GM12878 (cell line): ENCODE data around the gene CCDC184. TPM values are rescaled to one million over a fixed set of nuclear protein-coding genes. Genes with fewer than 3 reads are reported as not detected.

Source experiments
- ATAC-seq: fragments of 200-7000 bp; cut with Tn5 transposase; 3 replicates; pipeline ENCODE4 v1.9.1; 2020; ENCODE audit warnings: mild to moderate bottlenecking, moderate library complexity
- BruUV-seq: library from RNA; stranded (reverse); fragments of 400-500 nt; replicated peaks from 2 replicates; lab custom pipeline; 2021; lab: Mats Ljungman, UMichigan
- CTCF ChIA-PET: fragments of 300-600 bp; sonication (Branson Sonifier 250); formaldehyde crosslinking; extraction: SDS; loops from one replicate; lab custom pipeline; 2021; ENCODE audit warnings: inconsistent platforms; lab: Yijun Ruan, JAX
- POLR2A ChIA-PET: fragments of 350-600 bp; formaldehyde crosslinking; extraction: SDS; loops from one replicate; lab custom pipeline; 2021; ENCODE audit warnings: inconsistent platforms; lab: Charles Lee
- RAD21 ChIA-PET: fragments of 300-600 bp; sonication (Branson Sonifier 250); formaldehyde crosslinking; loops from one replicate; lab custom pipeline; 2023; ENCODE audit warnings: antibody characterized with exemption; ENCODE audit not compliant: unreplicated experiment; lab: Charles Lee
- SMC1A ChIA-PET: fragments of 300-600 bp; sonication (Branson Sonifier 250); formaldehyde crosslinking; loops from one replicate; lab custom pipeline; 2023; ENCODE audit not compliant: unreplicated experiment, uncharacterized antibody; lab: Charles Lee
- DNase-seq: peaks from one replicate; pipeline ENCODE4 v3.0.0-alpha.2; 2011; ENCODE audit warnings: low read depth, low spot score
- FAIRE-seq: peaks from 3 replicates; lab custom pipeline; 2011; peaks lifted over from hg19 to GRCh38; lab: Jason Lieb, UNC
- H2AFZ ChIP-seq: 2 replicates; pipeline ENCODE4 v1.6.0; 2011; ENCODE audit warnings: low read depth, low read length, control low read depth; ENCODE audit not compliant: control insufficient read depth
- H3K27ac ChIP-seq: 2 replicates; pipeline ENCODE4 v1.5.1; 2011; ENCODE audit warnings: control low read depth; ENCODE audit not compliant: control insufficient read depth, insufficient read depth
- H3K27me3 ChIP-seq, 2 experiments: replicated peaks in 1 of 2; 2 replicates each; pipeline versions ENCODE4 v1.6.0 to v1.6.1; 2011; ENCODE audit warnings: low read length in 1 of 2; ENCODE audit not compliant: control insufficient read depth in 2 of 2, insufficient read depth in 2 of 2
- H3K36me3 ChIP-seq, 2 experiments: 2 replicates each; pipeline ENCODE4 v1.5.1; 2011; ENCODE audit warnings: low read length in 1 of 2; ENCODE audit not compliant: control insufficient read depth in 2 of 2, insufficient read depth in 2 of 2
- H3K4me1 ChIP-seq: 2 replicates; pipeline ENCODE4 v1.6.1; 2011; ENCODE audit warnings: mild to moderate bottlenecking, low read length, moderate library complexity, mixed read lengths; ENCODE audit not compliant: control insufficient read depth, insufficient read depth
- H3K4me2 ChIP-seq: 2 replicates; pipeline ENCODE4 v1.6.0; 2011; ENCODE audit warnings: control low read depth; ENCODE audit not compliant: control insufficient read depth, insufficient read depth
- H3K4me3 ChIP-seq: fragments of 200-600 bp; sonication (generic); 2 replicates; pipeline ENCODE4 v1.5.1; 2016
- H3K79me2 ChIP-seq: 2 replicates; pipeline ENCODE4 v1.6.0; 2011; ENCODE audit warnings: low read length; ENCODE audit not compliant: control insufficient read depth, insufficient read depth
- H3K9ac ChIP-seq: 2 replicates; pipeline ENCODE4 v1.8.0; 2011; ENCODE audit warnings: low read length, control low read depth, mixed read lengths; ENCODE audit not compliant: control insufficient read depth, insufficient read depth
- H3K9me3 ChIP-seq: replicated peaks from 3 replicates; pipeline ENCODE4 v1.5.1; 2011; ENCODE audit warnings: mild to moderate bottlenecking, low read length; ENCODE audit not compliant: control insufficient read depth, insufficient read depth
- H4K20me1 ChIP-seq: 2 replicates; pipeline ENCODE4 v1.6.0; 2011; ENCODE audit not compliant: control insufficient read depth, insufficient read depth
- HDGF ChIP-seq: fragments of 450-650 bp; IDR thresholded peaks from 2 replicates; pipeline ENCODE4 v1.6.1; 2016; ENCODE audit warnings: antibody characterized with exemption
- MTA2 ChIP-seq: fragments of 450-650 bp; IDR thresholded peaks from 2 replicates; pipeline ENCODE4 v1.6.1; 2016; ENCODE audit warnings: low read depth, mild to moderate bottlenecking, moderate library complexity
- WGBS: methylation state at CpG from one replicate; pipeline ENCODE4 v1.1.6; 2016; ENCODE audit warnings: low lambda C conversion rate; ENCODE audit not compliant: insufficient replicate concordance, insufficient coverage; ENCODE audit errors: missing lambda C conversion rate; 5-methylcytosine and 5-hydroxymethylcytosine counted together
- in situ Hi-C: fragments of 300-500 bp; cut with MboI; formaldehyde crosslinking; loops from 9 replicates; pipeline ENCODE4 v1.14.3; 2018; ENCODE audit warnings: mixed read lengths
- intact Hi-C: fragments of 100-400 bp; cut with micrococcal nuclease; formaldehyde crosslinking; loops from one replicate; pipeline ENCODE4 v1.14.2; 2022; ENCODE audit not compliant: unreplicated experiment
- polyA plus RNA-seq, 11 experiments: library from polyadenylated mRNA; depleted of rRNA in 4 of 11; unstranded in 6 of 11; stranded (reverse) in 5 of 11; fragments of >200 nt; fragmentation: Nextera tagmentation in 4 of 11; fragmentation: Illumina TruSeq in 1 of 11; extraction: Ambion mirVana in 4 of 11; extraction: Trizol in 1 of 11; gene quantifications; 1 replicate in 1 of 11; 2 replicates in 10 of 11; pipeline versions ENCODE4 v1.2.1 to v1.2.3, GENCODE V29; 2011 to 2016; ENCODE audit warnings: inconsistent platforms in 2 of 11, missing spikeins in 2 of 11, low read depth in 1 of 11
- total RNA-seq, 4 experiments: library from RNA; depleted of rRNA in 3 of 4; stranded (reverse); fragments of >200 nt in 3 of 4; fragmentation: Illumina TruSeq in 1 of 4; extraction: Trizol in 1 of 4; gene quantifications; 2 replicates each; pipeline versions ENCODE4 v1.2.1 to v1.2.3, GENCODE V29; 2013 to 2021
- TF ChIP-seq, protein P1 (sequence below): fragments of 450-650 bp; IDR thresholded peaks from 2 replicates; pipeline ENCODE4 v1.6.1; 2017; ENCODE audit warnings: mild to moderate bottlenecking, moderate library complexity
- TF ChIP-seq, protein P2 (sequence below): IDR thresholded peaks from 2 replicates; pipeline ENCODE4 v1.6.1; 2011; ENCODE audit warnings: borderline replicate concordance, low read depth, mild to moderate bottlenecking, moderate library complexity, low read length; ENCODE audit not compliant: insufficient read depth, poor library complexity, severe bottlenecking

Gene CCDC184
- total and polyA plus RNA-seq, 10 of the 15 experiments (the other 5 are each of a cell fraction or from before 2014, with no cell fraction given) = not detected

DNA sequence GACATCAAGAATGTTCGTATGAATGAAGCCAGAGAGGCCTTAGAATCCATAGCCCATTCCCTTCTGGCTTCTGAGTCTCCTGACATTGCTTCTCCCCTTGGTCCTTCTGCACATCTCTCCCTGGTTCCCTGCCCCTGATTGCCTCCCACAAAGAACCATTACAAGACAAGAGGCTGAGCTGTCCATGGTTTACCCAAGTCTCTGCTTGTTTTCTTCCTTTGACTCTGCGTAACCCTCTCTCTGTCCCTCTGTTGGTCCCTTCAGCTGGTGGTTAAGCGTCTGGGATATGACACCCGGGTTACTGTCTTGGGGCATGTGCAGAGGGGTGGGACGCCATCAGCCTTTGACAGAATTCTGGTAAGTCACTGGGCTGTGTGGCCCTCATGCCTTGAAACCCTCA is 48.4 kb upstream of the CCDC184 start:
- ChIA-PET SMC1A (interaction anchor here (2.3 kb wide), 1 partner anchor 10 kb away, joined by 6 read pairs; no protein-coding TSS in a partner anchor), CTCF (no interaction called here), POLR2A (no interaction called here), RAD21 (no interaction called here)
- DNase-seq (no peak), ATAC-seq (no peak), FAIRE-seq (no peak)
- Histone ChIP-seq H3K4me3 (no peak overlapping the region), H4K20me1 (no peaks in the 10 kb centered on the region), H3K9ac (no peak overlapping the region), H3K4me1 (no peaks in the 10 kb centered on the region), H2AFZ (no peak overlapping the region), H3K79me2 (no peaks in the 10 kb centered on the region), H3K27ac (no peak overlapping the region), H3K36me3 (peaks cover 20 to 56% of the 10 kb centered on the region in 2 experiments), H3K4me2 (no peak overlapping the region), H3K9me3 (no peaks in the 10 kb centered on the region), H3K27me3 (no peaks in the 10 kb centered on the region)
- 93% methylated on average over 5 of the region's 5 CpGs for WGBS
- in situ Hi-C loops (no loop called here), intact Hi-C loops (no loop called here)
- BruUV-seq = no TSS peak
- no peak for TF ChIP-seq MTA2
- TF ChIP-seq HDGF = no peak
- TF ChIP-seq, protein P1, sequence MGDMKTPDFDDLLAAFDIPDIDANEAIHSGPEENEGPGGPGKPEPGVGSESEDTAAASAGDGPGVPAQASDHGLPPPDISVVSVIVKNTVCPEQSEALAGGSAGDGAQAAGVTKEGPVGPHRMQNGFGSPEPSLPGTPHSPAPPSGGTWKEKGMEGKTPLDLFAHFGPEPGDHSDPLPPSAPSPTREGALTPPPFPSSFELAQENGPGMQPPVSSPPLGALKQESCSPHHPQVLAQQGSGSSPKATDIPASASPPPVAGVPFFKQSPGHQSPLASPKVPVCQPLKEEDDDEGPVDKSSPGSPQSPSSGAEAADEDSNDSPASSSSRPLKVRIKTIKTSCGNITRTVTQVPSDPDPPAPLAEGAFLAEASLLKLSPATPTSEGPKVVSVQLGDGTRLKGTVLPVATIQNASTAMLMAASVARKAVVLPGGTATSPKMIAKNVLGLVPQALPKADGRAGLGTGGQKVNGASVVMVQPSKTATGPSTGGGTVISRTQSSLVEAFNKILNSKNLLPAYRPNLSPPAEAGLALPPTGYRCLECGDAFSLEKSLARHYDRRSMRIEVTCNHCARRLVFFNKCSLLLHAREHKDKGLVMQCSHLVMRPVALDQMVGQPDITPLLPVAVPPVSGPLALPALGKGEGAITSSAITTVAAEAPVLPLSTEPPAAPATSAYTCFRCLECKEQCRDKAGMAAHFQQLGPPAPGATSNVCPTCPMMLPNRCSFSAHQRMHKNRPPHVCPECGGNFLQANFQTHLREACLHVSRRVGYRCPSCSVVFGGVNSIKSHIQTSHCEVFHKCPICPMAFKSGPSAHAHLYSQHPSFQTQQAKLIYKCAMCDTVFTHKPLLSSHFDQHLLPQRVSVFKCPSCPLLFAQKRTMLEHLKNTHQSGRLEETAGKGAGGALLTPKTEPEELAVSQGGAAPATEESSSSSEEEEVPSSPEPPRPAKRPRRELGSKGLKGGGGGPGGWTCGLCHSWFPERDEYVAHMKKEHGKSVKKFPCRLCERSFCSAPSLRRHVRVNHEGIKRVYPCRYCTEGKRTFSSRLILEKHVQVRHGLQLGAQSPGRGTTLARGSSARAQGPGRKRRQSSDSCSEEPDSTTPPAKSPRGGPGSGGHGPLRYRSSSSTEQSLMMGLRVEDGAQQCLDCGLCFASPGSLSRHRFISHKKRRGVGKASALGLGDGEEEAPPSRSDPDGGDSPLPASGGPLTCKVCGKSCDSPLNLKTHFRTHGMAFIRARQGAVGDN = no peak
- TF ChIP-seq, protein P2, sequence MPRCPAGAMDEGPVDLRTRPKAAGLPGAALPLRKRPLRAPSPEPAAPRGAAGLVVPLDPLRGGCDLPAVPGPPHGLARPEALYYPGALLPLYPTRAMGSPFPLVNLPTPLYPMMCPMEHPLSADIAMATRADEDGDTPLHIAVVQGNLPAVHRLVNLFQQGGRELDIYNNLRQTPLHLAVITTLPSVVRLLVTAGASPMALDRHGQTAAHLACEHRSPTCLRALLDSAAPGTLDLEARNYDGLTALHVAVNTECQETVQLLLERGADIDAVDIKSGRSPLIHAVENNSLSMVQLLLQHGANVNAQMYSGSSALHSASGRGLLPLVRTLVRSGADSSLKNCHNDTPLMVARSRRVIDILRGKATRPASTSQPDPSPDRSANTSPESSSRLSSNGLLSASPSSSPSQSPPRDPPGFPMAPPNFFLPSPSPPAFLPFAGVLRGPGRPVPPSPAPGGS = no peak
